TTC549 (cell line): ENCODE results near the gene SREBF2.

Experiments
- FAIRE-seq: peaks from 2 replicates; lab custom pipeline; 2012; peaks lifted over from hg19 to GRCh38; lab: Jason Lieb, UNC

SREBF2 gene

DNA sequence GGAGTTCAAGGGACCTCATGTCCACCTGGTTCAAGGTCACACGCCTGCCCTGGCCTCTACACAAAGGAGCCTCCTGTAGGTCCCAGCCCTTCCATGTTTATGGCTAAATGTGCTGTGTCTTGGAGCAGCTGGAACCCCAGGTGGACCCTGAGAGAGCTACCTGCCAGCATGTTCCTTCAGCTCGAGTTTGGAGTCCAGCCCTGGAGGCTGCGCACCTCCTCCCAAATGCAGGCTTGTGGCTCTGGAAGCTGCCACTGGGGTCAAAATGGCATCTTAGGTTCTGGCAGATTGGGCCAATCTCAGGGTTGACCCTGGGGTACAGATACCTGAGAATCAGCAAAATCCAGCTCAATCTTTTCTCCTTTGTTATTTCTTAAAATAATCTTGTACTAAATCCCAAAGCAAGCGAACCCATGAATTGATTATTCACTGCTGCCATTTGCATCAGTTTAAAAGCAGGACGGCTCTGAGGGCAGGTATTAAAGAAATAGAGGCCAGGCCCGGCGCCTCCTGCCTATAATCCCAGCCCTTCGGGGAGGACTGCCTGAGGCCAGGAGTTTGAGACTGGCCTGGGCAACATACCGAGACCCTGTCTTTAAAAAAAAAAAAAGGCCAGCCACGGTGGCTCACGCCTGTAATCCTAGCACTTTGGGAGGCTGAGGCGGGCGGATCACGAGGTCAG is 90.8 kb downstream of the SREBF2 start:
- FAIRE-seq = no peak

DNA sequence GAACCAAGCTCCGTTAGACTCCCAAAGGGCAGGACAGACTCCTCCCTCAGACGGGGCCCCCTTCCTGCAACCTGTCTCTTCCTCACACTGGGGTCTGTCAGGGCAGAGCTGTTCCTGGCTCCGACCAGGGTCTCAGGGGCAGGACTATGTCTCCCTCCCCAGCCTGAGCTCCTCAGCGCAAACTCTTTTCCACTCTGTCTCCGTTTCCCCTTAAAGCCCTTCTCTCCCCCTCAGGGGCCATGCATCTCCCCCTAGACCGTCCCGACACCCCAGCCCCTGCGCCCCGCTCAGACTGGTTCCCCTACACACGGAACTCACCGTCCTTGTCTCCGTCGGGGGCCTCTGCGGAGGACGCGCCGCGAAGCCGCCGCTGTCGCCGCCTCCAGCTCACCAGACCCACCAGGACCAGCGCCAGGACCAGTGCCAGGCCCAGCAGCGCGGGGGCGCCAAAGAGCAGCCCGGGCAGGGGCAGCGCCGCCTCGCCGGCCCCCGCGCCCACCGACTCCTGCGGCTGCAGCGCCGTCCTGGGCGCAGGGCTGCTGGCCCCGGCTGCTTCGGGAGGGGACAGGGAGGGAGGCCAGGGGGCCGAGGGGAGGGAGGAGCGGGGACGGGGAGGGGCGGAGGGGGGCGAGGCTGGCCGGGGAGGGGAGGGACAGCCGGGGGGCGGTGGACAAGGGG is 93.0 kb downstream of the SREBF2 start:
- FAIRE-seq = no peak

DNA sequence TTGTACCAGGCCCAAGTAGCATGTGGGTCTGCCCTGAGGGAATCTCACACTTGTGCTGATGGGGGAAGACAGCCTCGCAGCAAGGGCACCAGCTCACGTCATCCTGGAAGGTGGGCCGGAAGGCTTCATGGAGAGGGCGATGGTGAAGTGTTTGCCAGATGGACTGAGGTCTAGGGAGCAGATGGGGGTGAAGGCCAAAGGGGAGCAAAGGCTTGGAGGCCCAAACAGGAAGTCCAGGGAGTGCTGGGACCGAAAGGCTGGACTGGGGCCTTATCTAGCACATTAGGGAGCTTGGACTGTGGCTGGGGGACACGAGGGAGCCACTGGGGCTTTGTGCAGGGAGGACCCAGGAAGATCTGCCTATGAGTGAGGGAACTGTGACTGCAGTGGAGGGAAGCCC is 94.9 kb downstream of the SREBF2 start:
- no peak for FAIRE-seq

DNA sequence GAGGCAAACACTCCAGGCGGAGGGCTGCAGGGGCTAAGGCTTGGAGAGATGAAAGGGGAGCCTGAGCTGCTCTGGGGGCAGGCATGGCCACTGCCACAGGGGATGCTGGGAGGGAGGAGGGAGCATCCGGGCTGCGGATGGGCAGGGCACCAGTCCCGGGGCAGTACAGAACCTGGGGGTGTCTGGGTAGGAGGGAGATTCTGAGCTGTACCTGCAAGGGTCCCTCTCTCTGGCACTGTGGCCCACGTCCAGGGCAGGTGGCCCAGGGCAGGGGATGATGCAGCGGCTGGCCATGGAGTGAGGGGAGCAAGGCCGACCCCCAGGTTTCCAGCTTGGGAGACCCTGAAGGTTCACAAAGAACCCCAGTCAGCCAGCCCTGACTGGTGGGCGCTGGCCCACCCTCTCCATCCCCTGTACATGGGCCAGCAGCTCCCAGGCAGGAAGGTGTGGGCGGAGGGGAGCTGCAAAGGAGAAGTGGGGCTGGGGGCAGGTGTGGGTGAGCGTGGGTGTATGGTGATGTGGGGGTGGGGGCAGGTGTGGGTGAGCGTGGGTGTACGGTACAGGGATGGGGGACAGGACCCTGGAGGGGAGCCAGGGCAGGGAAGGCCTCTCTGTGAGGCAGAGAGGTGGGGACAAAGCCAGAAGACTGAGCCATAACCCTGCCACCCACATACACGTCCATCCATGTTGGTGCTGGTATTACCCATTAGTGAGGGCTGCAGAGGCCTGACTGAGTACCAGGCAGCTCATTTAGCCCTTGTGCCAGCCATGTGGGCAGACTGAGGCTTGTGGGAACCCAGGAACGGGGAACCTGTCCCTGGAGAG is 95.9 kb downstream of the SREBF2 start:
- FAIRE-seq = no peak

DNA sequence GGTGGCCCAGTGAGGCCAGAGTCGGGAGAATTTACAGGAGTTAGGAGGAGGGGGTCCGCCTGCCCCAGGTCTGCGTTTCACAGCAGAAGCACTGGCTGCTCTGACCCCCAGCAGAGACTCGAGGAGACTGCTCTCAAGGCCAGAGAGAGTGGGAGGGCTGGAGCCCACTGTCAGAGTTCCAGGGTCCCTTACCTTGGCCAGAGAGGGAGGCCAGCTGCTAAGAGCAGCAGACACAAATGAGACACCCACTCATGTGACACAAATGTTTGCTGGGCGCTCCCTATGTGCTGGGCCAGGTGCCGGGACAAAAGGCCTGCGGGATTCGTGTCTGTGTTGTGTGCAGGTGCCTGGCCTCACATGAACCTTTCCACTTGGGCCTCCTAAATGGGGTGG is 96.5 kb downstream of the SREBF2 start:
- no peak for FAIRE-seq

DNA sequence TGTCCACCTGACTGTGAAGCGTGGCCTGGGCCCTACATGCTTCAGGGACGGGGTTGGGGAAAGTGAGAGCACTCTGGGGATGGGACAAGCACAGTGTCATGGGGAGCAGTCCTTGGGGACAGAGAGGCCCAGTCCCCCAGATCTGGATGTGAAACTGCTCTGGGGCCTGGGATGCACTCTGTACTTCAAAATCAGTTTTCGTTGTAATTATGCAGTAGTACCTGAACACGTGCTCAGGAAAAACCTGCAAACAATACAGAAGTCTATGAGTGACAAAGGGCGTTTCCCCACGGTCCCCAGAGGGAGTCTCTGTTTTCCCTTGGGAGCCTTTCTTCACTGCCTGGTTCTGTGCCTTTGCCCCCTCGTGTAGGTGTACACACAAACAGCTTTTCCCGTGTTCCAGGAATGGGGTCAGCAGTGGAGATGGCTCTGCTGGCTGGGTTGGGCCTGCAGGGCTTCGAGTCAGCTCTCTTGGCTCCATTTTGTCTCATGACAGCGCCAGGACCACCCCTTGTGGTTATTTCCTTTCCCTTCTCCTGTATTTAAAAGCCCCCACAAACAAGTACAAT is 98.9 kb downstream of the SREBF2 start:
- no peak for FAIRE-seq

DNA sequence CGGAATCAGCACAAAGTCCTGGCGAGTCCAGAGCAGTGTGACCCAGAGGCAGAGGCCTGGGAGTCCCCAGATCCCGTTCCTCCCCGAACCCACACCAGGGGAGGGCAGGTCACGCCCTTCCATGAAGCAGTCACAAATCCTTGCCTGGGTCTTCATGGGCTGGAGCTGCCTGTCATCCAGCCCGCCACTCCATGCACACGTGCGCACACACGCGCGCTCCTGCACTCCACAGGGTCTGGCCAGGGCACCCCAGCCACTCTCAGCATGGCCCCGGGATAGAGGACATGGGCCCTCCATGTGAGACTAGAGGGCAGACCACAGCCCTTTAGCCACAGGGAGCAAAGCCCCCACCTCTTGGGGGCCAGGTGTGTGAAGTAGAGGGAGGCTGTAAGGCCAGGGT is 99.4 kb downstream of the SREBF2 start:
- no peak for FAIRE-seq

DNA sequence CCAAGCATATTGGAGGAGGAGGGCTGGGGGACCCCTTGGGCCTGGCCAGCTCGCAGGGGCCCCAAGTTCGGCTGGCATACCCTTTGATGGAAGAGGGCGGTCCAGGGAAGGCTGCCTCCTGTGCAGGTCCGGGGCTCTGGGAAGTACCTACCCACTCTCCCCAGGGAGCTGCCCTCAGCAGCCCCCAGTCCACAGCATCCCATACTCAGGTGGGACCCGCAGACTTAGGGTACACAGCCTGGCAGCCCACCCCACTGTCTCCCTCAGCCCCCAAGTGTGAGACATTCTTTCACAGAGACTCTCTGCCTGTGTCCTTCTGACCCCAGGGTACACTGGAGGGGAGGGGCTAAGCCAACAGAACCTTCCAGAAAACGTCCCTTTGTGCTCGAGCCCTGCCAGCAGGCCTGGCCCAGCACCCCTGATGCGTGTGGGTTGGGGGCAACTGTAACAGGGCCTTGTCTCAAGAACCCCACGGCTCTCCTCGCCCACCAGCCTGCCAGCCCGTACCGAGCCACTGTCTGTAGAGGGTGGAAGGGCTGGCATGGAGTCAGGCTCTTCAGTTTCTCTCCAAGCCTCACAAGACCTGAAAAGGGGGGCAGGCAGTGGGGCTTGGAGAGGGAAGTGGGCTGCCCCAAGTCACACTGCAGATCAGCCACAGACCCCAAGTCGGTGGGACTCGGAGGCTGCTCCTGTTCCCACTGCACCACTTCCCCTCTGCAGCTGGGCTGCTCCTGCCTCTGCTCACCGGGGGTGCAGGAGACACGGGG is 100.7 kb downstream of the SREBF2 start:
- no peak for FAIRE-seq

DNA sequence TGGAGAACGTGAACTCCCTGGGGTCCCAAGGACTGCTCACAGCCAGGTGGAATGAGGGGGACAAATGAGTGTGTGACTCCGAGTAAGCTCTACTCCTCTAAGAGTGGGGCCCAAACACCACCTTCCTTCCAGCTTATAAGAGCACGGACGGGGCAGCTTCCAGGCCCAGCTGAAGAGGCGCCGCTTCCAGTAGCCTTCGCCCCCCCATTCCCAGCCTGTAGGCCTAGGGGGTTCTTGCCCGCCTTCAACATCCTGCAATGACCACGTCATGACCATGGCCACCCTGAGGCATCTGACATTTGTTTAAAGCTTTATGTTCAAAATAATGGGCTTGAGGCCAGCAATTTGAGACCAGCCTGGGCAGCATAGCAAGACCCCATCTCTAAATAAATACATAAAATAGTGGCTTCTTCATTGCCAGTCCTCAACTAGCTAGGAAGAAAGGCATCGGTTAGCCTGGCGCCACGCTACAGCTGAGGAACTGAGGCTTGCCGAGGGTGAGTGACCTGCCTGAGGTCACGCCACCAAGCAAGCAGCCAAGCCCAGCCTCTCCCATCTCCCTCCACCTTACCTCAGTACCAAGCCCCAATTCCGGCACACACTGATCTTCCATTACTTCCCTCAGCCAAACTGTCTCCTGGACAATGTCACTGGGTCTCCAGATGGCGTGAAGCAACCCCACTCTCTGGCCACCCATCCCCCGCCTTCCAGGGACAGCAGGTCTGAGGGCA is 101.5 kb downstream of the SREBF2 start:
- FAIRE-seq = no peak

DNA sequence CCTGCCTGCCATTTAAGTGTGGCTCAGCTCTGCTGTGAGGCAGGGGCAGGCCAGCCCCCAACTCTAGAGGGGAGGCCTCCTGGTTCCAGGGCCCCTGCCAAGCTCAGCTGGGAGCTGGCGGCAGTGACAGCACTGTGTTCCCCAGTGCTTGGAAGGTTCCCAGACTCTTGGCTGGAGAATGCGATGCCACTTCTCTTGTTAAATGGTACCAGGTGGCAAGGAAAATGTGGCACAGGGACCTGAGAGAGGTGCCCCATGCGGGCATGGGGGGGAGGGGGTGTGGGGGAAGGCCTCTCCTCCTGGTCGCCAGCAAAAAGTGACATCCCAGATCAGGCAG is 102.1 kb downstream of the SREBF2 start:
- no peak for FAIRE-seq

DNA sequence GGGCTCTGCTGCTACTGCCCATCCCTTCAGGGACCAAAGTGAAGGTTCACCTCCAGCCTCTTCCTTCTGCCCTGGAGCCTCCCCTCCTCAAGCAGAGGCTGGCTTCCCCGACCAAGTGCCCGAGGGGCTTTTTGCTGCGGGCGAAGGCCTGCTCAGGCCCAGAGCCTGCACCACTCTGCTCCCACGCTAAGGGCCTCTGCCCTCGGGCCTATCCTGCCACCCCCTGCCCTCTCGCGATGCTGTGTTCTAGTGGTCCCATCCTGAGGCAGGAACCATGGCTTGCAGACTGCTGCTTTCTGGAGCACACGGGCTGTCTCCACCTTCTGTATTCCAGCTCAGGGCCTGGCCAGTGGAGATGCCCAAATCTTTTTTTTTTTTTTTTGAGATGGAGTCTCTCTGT is 102.6 kb downstream of the SREBF2 start:
- FAIRE-seq = no peak

DNA sequence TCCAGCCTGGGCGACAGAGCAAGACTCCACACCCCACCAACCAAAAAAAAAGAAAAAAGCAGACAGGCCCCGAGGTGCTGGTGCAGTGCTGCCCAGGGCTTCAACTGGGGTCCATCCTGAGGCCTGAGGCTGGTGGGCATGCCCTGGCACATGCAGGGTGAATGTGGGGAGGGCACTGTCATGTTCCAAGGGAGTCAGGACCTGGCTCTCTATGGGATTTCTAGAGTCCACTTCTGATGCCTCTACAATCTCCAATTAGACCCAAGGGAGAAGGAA is 103.9 kb downstream of the SREBF2 start:
- FAIRE-seq = no peak

DNA sequence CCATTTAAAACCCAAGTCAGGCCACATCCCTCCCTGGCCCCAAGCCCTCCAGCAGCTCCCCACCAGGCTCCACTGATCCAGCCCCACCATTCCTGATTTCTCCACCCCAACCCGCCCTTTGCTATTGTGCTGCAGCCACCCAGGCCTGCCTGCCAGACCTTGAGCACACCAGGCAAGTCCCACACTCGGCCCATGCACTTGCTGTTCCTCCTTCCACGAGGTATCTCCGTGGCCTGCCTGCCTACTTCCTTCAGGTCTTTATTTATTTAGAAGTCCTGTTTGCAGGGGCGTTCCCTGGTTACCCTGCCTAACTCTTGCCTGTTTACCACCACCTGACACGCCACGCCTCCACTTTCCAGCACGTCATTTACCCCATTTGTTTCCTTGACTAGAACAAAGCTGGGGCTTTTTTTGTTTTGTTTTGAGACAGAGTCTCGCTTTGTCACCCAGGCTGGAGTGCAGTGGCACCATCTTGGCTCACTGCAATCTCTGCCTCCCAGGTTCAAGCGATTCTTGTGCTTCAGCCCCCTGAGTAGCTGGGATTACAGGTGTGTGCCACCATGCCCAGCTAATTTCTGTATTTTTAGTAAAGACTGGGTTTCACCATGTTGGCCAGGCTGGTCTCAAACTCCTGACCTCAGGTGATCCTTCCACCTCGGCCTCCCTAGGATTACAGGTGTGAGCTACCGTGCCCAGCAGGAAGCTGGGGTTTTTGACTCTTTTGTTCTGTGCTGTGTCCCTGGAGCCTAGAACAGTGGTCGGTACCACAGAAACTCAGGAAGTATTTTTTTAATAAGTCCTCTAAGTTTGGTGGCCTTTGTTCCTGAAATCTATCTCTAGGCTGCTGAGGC is 107.3 kb downstream of the SREBF2 start:
- FAIRE-seq = no peak

DNA sequence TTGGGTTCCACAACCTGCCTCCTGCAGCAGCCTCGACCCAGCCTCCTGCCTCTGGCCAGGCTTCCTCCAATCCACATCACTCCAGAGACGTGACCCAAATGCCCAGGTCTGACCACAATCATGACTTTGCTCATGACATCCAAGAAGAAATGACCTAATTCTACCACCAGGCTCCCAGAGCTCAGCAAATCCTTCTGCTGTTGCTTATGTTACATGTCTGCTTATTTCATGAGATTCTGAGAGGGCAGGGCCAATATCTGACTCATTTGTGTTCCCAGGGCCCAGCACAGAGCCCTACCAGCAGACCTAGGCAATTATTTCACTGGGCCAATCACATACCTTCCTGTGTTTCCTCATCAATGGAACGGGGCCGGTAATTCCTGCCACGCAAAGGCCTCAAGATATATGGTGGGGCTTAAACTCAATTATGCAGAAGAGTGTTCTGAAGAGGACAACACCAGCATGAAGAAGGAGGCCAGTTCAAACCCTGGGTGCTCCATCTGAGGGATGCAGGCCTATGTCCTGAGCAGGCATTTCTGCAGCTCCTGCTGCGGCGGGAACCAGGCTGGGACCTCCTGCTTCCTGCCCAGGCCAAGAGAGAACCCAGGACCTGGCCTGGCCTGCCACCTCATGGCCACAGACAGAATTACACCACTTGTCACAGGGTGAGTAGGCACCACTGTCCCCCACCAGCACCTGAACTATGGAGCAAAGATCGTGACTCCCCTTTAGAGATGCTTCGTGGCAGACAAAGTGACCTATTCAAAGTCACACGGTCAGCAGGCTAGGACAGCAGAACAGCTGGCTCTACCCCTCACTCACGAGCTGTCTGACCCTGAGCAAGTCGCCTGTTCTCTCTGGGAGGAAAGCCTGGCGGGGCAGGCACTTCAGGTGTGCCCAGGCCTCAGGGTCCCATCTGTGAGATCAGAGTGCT is 108.2 kb downstream of the SREBF2 start:
- no peak for FAIRE-seq

DNA sequence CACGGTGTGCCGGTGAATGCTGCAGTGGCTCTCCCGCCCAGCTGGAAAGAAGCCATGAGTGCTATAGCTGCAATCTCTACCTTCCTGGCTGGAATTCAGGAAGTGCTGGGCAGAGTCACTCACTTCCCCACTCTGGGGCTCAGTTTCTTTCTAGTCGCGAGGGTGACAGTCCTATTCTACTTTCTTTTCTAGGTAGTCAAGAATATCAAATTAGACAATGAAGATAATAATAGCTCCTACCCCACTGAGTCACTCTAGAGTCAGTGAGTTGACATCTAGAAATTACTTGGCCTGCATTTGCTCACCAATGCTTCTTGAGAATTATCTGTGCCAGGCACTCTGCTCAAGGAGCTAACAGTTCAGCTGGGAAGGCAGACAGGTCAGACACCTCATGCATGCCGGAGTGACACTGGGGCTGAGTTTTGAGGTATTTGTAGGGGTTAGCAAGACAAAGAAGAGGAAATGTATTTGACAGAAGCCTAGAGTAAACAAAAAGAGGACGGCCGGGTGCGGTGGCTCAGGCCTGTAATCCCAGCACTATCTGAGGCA is 110.8 kb downstream of the SREBF2 start:
- no peak for FAIRE-seq

DNA sequence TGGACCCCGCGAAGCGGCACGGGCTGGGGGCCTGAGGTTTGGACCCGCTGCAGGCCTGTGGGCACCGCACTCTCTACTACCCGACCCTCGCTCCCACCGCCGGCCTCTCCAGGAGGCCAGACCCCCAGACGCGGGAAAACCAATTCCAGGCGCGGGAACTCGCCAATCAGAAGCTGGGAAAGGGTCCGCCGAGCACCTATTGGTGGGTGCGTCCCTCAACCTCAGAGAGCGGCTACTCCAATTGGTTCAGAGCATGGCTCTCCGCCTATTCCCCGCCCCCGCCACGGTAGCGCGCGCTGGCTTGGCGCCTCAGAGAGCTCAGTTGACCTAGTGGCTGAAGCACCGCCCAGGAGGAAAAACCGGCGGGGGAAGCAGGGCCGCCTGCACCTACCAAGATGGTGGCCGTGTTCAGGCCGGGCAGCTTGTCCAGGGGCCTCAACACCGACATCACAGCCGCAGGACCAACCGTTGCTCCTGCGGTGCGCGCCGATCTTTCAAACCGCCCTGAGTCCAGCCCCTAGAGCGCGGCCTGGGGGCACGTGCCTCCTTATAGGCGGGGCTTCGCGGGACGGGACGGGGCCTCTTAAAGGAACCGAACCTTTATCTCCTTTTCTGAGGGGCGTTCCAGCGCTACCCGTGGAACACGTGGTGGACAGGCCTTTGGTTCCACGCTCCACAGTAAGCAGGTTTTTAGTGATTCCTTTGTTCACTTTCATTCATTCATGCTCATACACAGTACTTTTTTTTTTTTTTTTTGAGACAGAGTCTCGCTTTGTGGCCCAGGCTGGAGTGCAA is 113.9 kb downstream of the SREBF2 start, which contains the start of gene CENPM:
TSS of gene CENPM (minus strand) at position 524 of the 795 bp plus-strand sequence. CDS start at position 448, 76 bp downstream.
- FAIRE-seq = peak; percentile 82

DNA sequence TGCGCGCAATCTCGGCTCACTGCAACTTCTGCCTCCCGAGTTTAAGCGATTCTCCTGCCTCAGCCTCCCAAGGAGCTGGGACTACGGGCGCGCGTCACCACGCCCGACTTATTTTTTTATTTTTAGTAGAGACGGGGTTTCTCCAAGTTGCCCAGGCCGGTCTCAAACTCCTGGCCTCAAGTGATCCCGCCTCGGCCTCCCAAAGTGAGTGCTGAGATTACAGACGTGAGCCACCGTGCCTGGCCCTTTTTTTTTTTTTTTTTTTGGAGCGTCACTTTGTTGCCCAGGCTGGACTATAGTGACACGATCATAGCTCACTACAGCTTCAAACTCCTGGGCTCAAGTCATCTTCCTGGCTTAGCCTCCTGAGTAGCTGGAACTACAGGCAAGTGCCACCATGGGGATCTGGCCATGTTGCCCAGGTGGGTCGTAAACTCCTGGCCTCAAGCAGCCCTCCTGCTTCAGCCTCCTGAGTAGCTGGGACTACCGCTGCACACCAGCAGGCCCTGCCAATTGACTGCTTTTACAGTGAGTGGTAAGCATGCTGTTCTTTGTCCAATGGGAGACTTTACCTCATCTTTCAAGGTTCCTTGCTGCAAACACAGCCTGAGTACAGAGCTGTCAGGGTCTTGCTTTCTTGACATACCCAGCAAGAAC is 114.6 kb downstream of the SREBF2 start:
- FAIRE-seq = no peak

DNA sequence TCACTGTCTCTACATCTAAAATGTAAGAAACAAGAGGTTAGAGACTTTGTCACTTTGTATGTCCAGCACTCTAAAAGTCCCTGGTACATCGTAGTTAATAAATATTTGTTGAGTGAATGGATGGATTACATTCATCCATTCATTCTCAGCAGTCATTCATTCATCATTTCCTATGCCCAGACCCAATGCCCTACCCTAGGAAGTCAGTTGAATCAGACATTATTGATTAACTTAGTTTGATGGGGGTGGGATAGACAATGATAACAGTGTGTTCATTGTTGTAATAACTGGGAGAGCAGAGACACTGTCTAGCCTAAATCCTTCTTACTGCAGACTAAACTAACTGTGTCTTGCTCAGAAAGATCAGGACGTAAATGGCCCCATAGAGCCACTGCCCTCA is 115.2 kb downstream of the SREBF2 start:
- no peak for FAIRE-seq
